Astrocyte of the spinal cord (primary cell): ENCODE results near the gene ZNF76.
A peak's percentile ranks its signal among the peaks of the same experiment; 100 is the strongest.

Experiments
- DNase-seq: peaks from one replicate; pipeline ENCODE4 v3.0.0; 2011; ENCODE audit warnings: low read depth, low spot score
- H3K4me3 ChIP-seq: 2 replicates; pipeline ENCODE4 v1.5.1; 2011; ENCODE audit warnings: low read depth, mild to moderate bottlenecking, low read length, moderate library complexity
- in situ Hi-C: cut with HindIII; loops from 2 replicates; pipeline ENCODE4 v1.10.0; 2017; ENCODE audit warnings: low sequenced_read_pairs
- TF ChIP-seq, protein P1 (sequence below): IDR thresholded peaks from 2 replicates; pipeline ENCODE4 v1.5.1; 2012; ENCODE audit warnings: low read depth, mild to moderate bottlenecking, low read length, inconsistent platforms

The ZNF76 gene

DNA sequence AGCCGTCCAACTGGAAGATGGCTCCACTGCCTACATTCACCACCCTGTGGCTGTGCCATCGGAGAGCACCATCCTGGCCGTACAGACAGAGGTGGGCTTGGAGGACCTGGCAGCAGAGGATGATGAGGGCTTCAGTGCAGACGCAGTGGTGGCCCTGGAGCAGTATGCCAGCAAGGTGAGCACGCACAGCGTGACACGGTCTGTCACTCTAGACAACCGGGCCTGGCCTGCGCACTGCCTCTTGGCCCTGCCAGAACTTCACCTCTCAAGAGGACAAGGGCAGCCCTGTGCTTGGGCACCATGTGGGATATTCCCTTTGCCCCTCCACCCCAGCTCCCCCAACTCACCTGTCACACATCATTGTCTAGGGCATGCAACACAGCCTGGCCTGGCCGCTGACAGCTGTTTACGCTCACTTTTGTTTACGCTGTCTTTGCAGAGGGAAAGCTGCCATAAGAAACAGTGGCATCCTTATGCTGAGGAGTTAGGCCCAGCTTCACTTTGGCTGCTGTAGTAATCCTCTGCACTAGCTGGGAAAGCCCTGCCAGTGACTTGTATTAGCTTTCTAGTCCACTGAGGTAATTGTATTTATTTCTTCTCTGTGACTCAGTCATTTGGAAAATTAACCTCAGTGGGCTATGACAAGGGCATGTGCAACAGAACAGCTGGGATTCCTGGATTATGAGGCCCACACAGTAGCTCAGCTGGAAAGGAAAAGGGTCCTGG, 28.3 kb downstream of the ZNF76 start:
- no peak overlapping the region for H3K4me3 ChIP-seq
- in situ Hi-C loops, result no loop called here
- TF ChIP-seq, protein P1, sequence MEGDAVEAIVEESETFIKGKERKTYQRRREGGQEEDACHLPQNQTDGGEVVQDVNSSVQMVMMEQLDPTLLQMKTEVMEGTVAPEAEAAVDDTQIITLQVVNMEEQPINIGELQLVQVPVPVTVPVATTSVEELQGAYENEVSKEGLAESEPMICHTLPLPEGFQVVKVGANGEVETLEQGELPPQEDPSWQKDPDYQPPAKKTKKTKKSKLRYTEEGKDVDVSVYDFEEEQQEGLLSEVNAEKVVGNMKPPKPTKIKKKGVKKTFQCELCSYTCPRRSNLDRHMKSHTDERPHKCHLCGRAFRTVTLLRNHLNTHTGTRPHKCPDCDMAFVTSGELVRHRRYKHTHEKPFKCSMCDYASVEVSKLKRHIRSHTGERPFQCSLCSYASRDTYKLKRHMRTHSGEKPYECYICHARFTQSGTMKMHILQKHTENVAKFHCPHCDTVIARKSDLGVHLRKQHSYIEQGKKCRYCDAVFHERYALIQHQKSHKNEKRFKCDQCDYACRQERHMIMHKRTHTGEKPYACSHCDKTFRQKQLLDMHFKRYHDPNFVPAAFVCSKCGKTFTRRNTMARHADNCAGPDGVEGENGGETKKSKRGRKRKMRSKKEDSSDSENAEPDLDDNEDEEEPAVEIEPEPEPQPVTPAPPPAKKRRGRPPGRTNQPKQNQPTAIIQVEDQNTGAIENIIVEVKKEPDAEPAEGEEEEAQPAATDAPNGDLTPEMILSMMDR, result no peak
- peak; percentile 26 for DNase-seq

DNA sequence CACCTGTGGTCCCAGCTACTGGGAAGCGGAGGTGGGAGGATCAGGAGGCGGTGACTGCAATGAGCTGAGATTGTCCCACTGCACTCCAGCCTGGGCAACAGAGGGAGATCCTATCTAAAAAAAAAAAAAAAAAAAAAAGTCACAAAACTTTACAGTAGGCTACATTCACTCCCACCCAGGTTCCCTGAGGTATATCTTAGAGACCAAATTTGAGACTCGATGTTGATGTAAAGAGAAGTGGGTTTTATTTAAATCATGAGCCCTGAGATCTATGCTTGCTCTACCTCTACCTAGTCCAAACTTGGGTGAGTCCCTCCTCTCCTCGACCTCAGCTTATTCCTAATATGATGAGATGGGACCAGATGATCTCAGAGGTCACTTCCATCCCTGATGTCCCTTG, 29.3 kb downstream of the ZNF76 start:
- no peak overlapping the region for H3K4me3 ChIP-seq
- no peak for DNase-seq
- TF ChIP-seq, protein P1, result no peak
- in situ Hi-C loops, result no loop called here

DNA sequence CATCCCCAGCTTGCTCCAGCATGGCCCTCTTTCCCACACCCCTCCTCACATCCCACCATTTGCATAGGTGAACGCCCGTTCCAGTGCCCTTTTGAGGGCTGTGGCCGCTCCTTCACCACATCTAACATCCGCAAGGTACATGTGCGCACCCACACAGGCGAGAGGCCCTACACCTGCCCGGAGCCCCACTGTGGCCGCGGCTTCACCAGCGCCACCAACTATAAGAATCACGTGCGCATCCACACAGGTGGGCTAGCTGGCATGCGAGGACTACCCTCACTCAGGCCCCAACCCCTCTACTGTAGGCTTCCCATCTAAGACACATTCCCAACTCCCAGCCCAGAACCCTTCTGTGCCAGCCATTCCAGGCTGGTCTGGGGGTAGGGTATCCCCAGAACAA, 32.0 kb downstream of the ZNF76 start:
- DNase-seq, result no peak
- TF ChIP-seq, protein P1, result no peak

DNA sequence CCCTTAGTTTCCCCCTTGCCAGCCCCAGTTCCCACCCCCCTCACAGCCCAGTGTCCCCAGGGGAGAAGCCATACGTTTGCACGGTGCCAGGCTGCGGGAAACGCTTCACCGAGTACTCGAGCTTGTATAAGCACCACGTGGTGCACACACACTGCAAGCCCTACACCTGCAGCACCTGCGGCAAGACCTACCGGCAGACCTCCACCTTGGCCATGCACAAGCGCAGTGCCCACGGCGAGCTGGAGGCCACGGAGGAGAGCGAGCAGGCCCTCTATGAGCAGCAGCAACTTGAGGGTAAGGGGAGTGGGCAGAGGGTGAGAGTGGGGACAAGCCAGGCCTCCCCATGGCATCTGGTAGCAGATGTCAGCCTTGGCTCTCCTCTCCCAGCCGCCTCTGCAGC, 33.0 kb downstream of the ZNF76 start:
- in situ Hi-C loops, result no loop called here
- TF ChIP-seq, protein P1, result no peak
- no peak overlapping the region for H3K4me3 ChIP-seq
- no peak for DNase-seq

More for the DNA sequence above, 32.0 kb downstream of the ZNF76 start:
- no peak overlapping the region for H3K4me3 ChIP-seq
- in situ Hi-C loops, result no loop called here

DNA sequence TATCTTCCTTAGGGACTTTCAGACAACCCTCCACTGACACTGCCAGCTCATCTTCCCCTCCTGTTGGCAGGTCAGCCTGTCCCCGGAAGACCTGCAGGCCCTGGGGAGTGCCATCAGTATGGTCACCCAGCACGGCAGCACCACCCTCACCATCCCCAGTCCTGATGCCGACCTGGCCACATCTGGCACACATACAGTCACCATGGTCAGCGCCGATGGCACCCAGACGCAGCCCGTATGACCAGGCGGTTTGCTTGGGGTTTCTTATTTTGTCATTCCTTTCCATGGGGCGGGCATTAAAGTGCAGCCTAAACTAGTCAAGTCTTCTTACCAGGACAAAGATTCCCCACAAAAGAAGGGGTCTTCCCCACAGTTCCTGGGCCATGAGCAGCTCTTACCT, 34.1 kb downstream of the ZNF76 start:
- no peak for DNase-seq
- in situ Hi-C loops, result no loop called here
- TF ChIP-seq, protein P1, result no peak
- H3K4me3 ChIP-seq, result no peak overlapping the region

DNA sequence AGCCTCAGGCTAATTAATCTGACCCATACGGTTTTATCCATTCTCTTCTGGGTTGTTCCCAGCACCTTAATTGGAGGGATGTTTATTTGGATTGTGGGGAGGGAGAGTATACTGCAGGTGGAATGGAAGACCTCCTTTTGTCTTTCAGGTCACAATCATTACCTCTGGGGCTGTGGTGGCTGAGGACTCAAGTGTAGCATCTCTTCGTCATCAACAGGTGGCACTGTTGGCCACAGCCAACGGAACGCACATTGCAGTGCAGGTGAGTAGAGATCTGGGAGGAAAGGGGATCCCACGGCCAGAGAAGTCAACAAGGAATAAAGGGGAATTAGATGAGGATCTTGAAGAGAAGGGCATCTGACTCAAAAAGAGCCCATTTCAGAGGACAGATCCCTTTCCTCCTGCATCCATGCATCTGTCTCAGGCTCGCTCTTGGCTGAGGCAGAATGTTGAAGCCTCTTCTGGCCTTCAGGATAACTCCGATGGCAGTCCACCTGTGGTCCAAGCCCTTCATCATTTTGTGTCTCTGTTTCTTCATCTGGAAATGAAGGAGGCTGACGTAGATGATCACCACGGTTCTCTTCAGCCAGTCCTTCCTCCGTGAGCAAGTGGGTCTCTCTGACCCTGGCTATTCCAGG, 34.9 kb downstream of the ZNF76 start:
- in situ Hi-C loops, result no loop called here
- TF ChIP-seq, protein P1, result peak; percentile 83
- no peak overlapping the region for H3K4me3 ChIP-seq
- peak; percentile 33 for DNase-seq
